A549 (cell line): ENCODE data around the gene GLP2R.

Experiments
- BHLHE40 ChIP-seq: IDR thresholded peaks from 2 replicates; pipeline ENCODE4 v1.6.1; 2012; ENCODE audit warnings: low read depth, low read length, inconsistent platforms
- CBX2 ChIP-seq: fragments of 200-600 bp; sonication (generic); IDR thresholded peaks from 2 replicates; pipeline ENCODE4 v1.6.1; 2016; ENCODE audit warnings: low read depth, mild to moderate bottlenecking, borderline replicate concordance
- CBX8 ChIP-seq: fragments of 200-600 bp; sonication (generic); IDR thresholded peaks from 2 replicates; pipeline ENCODE4 v1.6.1; 2016
- CTCF ChIP-seq: fragments of >200 bp; sonication (Bioruptor Twin); formaldehyde crosslinking; IDR thresholded peaks from 3 replicates; pipeline ENCODE4 v1.5.1; 2016
- ESRRA ChIP-seq: fragments of 150-350 bp; IDR thresholded peaks from 2 replicates; pipeline ENCODE4 v1.6.1; 2014; ENCODE audit warnings: mild to moderate bottlenecking, low read length, borderline replicate concordance
- FOSB ChIP-seq: fragments of 250-450 bp; sonication (Bioruptor Pico); IDR thresholded peaks from 2 replicates; pipeline ENCODE4 v1.5.0; 2020; ENCODE audit warnings: mild to moderate bottlenecking, moderate library complexity
- KDM1A ChIP-seq: fragments of 200-600 bp; sonication (generic); IDR thresholded peaks from 2 replicates; pipeline ENCODE4 v1.6.1; 2016; ENCODE audit warnings: low read depth, mild to moderate bottlenecking
- MYC ChIP-seq: IDR thresholded peaks from 2 replicates; pipeline ENCODE4 v1.6.1; 2012; ENCODE audit warnings: mild to moderate bottlenecking, inconsistent platforms, low read length, improper control_type of control experiment, borderline replicate concordance
- PBX3 ChIP-seq: IDR thresholded peaks from 2 replicates; pipeline ENCODE4 v1.6.1; 2012
- POLR2A ChIP-seq: IDR thresholded peaks from 2 replicates; pipeline ENCODE4 v1.6.1; 2012; ENCODE audit warnings: mild to moderate bottlenecking, low read length
- SMC3 ChIP-seq: fragments of >200 bp; sonication (Bioruptor Twin); formaldehyde crosslinking; IDR thresholded peaks from 3 replicates; pipeline ENCODE4 v1.6.1; 2018; ENCODE audit warnings: inconsistent platforms
- TP53 ChIP-seq: fragments of 250-450 bp; sonication (Bioruptor Pico); IDR thresholded peaks from 2 replicates; pipeline ENCODE4 v1.5.0; 2021; ENCODE audit warnings: mild to moderate bottlenecking, moderate library complexity
- ZC3H11A ChIP-seq: fragments of 450-650 bp; IDR thresholded peaks from 2 replicates; pipeline ENCODE4 v1.6.1; 2014; ENCODE audit warnings: antibody characterized with exemption, mild to moderate bottlenecking

GRCh38 chr17:9813166-9813565, 12.6 kb upstream of the GLP2R start:
- no peak for TF ChIP-seq BHLHE40
- no peak for TF ChIP-seq CBX2
- no peak for TF ChIP-seq MYC
- TF ChIP-seq TP53 (CRISPR knock-in tag): no peak
- no peak for TF ChIP-seq KDM1A
- TF ChIP-seq CTCF: no peak
- no peak for TF ChIP-seq ESRRA
- TF ChIP-seq POLR2A: no peak
- no peak for TF ChIP-seq FOSB (CRISPR knock-in tag)
- no peak for TF ChIP-seq SMC3
- no peak for TF ChIP-seq PBX3
- TF ChIP-seq CBX8: no peak
- TF ChIP-seq ZC3H11A: no peak
